ENCODE measurements around the gene ZBTB7C. TPM values are rescaled to one million over a fixed set of nuclear protein-coding genes. Genes with fewer than 3 reads are reported as not detected.

The ZBTB7C gene
- total and polyA plus RNA-seq, 2 of the 4 experiments (the other 2 are of a cell fraction): not detected

GRCh38 chr18:48166336-48166875 is 242.8 kb downstream of the ZBTB7C start:
- H2BK20ac ChIP-seq (ENCODE audit: low read depth, low read length): no peak overlapping the region
- no peak overlapping the region for H3K27ac ChIP-seq (ENCODE audit: insufficient read depth, low read length)
- no peaks in the 10 kb centered on the region for H3K4me1 ChIP-seq (ENCODE audit: control insufficient read depth, insufficient read depth, low read length)
- 80% methylated on average over 2 of the region's 8 CpGs; no CpG with 5 or more reads in 1 of the 2 experiments for WGBS, 2 experiments (ENCODE audit: extremely low coverage in 2 of 2, insufficient read length in 1 of 2)
- H3K14ac ChIP-seq (replicated peaks; ENCODE audit: low read depth, low read length): no peak overlapping the region
- H2BK120ac ChIP-seq (ENCODE audit: low read depth, low read length): no peak overlapping the region
- in situ Hi-C loops (cut with MboI; ENCODE audit: low sequenced_read_pairs) (no loop called here), dilution Hi-C loops (cut with HindIII; ENCODE audit: low sequenced_read_pairs, unreplicated experiment) (no loop called here), intact Hi-C loops (cut with micrococcal nuclease) (no loop called here)
- no peak overlapping the region for H3K56ac ChIP-seq (ENCODE audit: extremely low read depth, insufficient read depth, low read length)
- no peak overlapping the region for H3K4me2 ChIP-seq (ENCODE audit: low read depth, low read length)
- ChIA-PET CTCF (no interaction called here), POLR2A (ENCODE audit: unreplicated experiment) (no interaction called here)
- TF ChIP-seq POLR2A (IDR thresholded peaks at IDR 0.05; ENCODE audit: low read depth, low read length) (no peak), MXI1 (IDR thresholded peaks at IDR 0.05; ENCODE audit: borderline replicate concordance, low read depth, low read length) (no peak), RAD21 (IDR thresholded peaks at IDR 0.05; ENCODE audit: low read length) (no peak), USF2 (IDR thresholded peaks at IDR 0.05; ENCODE audit: low read depth, low read length) (no peak), CEBPB (IDR thresholded peaks at IDR 0.05; ENCODE audit: low read depth, low read length) (no peak), SMC3 (IDR thresholded peaks at IDR 0.05; ENCODE audit: low read depth, low read length) (no peak), CHD1 (IDR thresholded peaks at IDR 0.05; ENCODE audit: low read depth, low read length) (no peak), RFX5 (IDR thresholded peaks at IDR 0.05; ENCODE audit: low read depth, low read length) (no peak), ELK1 (IDR thresholded peaks at IDR 0.05; ENCODE audit: borderline replicate concordance, low read depth, low read length) (no peak), NFE2L2 (IDR thresholded peaks at IDR 0.05; ENCODE audit: low read depth, low read length) (no peak), BHLHE40 (IDR thresholded peaks at IDR 0.05; ENCODE audit: low read depth, low read length) (no peak), MAZ (IDR thresholded peaks at IDR 0.05; ENCODE audit: borderline replicate concordance, low read depth, low read length) (no peak), CTCF (conservative IDR thresholded peaks at IDR 0.05; ENCODE audit: low read depth, low read length) (no peak), FOS (IDR thresholded peaks at IDR 0.05; ENCODE audit: low read depth, low read length) (no peak), MAFK (IDR thresholded peaks at IDR 0.05; ENCODE audit: low read depth, low read length) (no peak), RCOR1 (IDR thresholded peaks at IDR 0.05; ENCODE audit: insufficient replicate concordance, low read length) (no peak)
- DNase-seq (no peak), ATAC-seq (ENCODE audit: low read depth) (no peak)
- H4K5ac ChIP-seq (ENCODE audit: low read depth, low read length): no peak overlapping the region
- H2BK15ac ChIP-seq (ENCODE audit: low read depth, low read length): no peak overlapping the region
- H4K91ac ChIP-seq (ENCODE audit: insufficient read depth, low read depth, low read length): no peak overlapping the region
- no peaks in the 10 kb centered on the region for H3K9me3 ChIP-seq (ENCODE audit: control insufficient read depth, insufficient read depth, low read length)
- no peaks in the 10 kb centered on the region for H3K79me1 ChIP-seq (ENCODE audit: low read depth in 1 of 2, low read length in 2 of 2)
- no peak overlapping the region for H3K4ac ChIP-seq (ENCODE audit: low read depth, low read length)
- no peaks in the 10 kb centered on the region for H3K9me1 ChIP-seq (ENCODE audit: insufficient read depth, low read length)
- H3K18ac ChIP-seq (ENCODE audit: low read depth, low read length): no peak overlapping the region
- no peak overlapping the region for H2BK5ac ChIP-seq (ENCODE audit: low read depth, low read length, poor library complexity, severe bottlenecking)
- peaks cover 28% of the 10 kb centered on the region for H3K27me3 ChIP-seq (ENCODE audit: control insufficient read depth, insufficient read depth, low read length)
- H3K36me3 ChIP-seq (ENCODE audit: control insufficient read depth, insufficient read depth, low read length): no peaks in the 10 kb centered on the region
- H4K8ac ChIP-seq (ENCODE audit: low read depth in 2 of 2, low read length in 2 of 2): no peak overlapping the region
- no peak overlapping the region for H3K4me3 ChIP-seq (ENCODE audit: insufficient read depth, low read depth, low read length)
- BruUV-seq (replicated peaks): no TSS peak
- no peak overlapping the region for H3K23ac ChIP-seq (ENCODE audit: low read depth, low read length)
- no peak overlapping the region for H2AK5ac ChIP-seq (ENCODE audit: low read depth, low read length)
- no peaks in the 10 kb centered on the region for H4K20me1 ChIP-seq (ENCODE audit: insufficient read depth, low read length)
- H3K9ac ChIP-seq (ENCODE audit: low read depth, low read length): no peak overlapping the region
- H2AK9ac ChIP-seq (replicated peaks; ENCODE audit: low read depth, low read length, poor library complexity): no peak overlapping the region
- no peak overlapping the region for H2AFZ ChIP-seq (replicated peaks; ENCODE audit: low read length, poor library complexity)
